NCI-H146 (cell line): ENCODE measurements around the gene ZIC1.

Source experiments
- DNase-seq: peaks from one replicate; lab custom pipeline; 2025; lab: John Stamatoyannopoulos, UW

Gene ZIC1

GRCh38 chr3:147409143-147410115 lies at the start of gene ZIC1:
ZIC1 (plus strand) TSS chr3:147409365; CDS start chr3:147410113, 748 bp downstream.
- DNase-seq = no peak

- DNase-seq = no peak
Observed at GRCh38 chr3:147360051-147360439, 49.1 kb upstream of the ZIC1 start.

GRCh38 chr3:147360646-147361453 lies 48.3 kb upstream of the ZIC1 start:
- peak; percentile 89 for DNase-seq

GRCh38 chr3:147361454-147362420 lies 47.4 kb upstream of the ZIC1 start:
- peak; percentile 92 for DNase-seq

- DNase-seq = no peak
Observed at GRCh38 chr3:147364771-147365170, 44.4 kb upstream of the ZIC1 start.

- DNase-seq = no peak
Observed at GRCh38 chr3:147365196-147366115, 43.7 kb upstream of the ZIC1 start.

GRCh38 chr3:147367676-147368075 lies 41.5 kb upstream of the ZIC1 start:
- DNase-seq = no peak

GRCh38 chr3:147368151-147368550 lies 41.0 kb upstream of the ZIC1 start:
- no peak for DNase-seq

GRCh38 chr3:147368561-147369221 lies 40.5 kb upstream of the ZIC1 start:
- no peak for DNase-seq

GRCh38 chr3:147369231-147369630 lies 39.9 kb upstream of the ZIC1 start:
- no peak for DNase-seq

GRCh38 chr3:147369661-147370123 lies 39.5 kb upstream of the ZIC1 start:
- no peak for DNase-seq

- DNase-seq = no peak
Observed at GRCh38 chr3:147370349-147370748, 38.8 kb upstream of the ZIC1 start.

GRCh38 chr3:147371140-147371539 lies 38.0 kb upstream of the ZIC1 start:
- DNase-seq = no peak

- no peak for DNase-seq
Observed at GRCh38 chr3:147371771-147372340, 37.3 kb upstream of the ZIC1 start.

GRCh38 chr3:147372525-147373027 lies 36.6 kb upstream of the ZIC1 start:
- no peak for DNase-seq

GRCh38 chr3:147373301-147373700 lies 35.9 kb upstream of the ZIC1 start:
- DNase-seq = no peak

- DNase-seq = no peak
Observed at GRCh38 chr3:147377412-147378367, 31.5 kb upstream of the ZIC1 start.

GRCh38 chr3:147379651-147380050 lies 29.5 kb upstream of the ZIC1 start:
- no peak for DNase-seq
